Measurements from ENCODE around the gene OGFOD2.

The OGFOD2 gene

GRCh38 chr12:122990561-122990960 is 15.5 kb downstream of the OGFOD2 start:
- no peak overlapping the region for H2BK5ac ChIP-seq (ENCODE audit: low read length)
- H3K36me3 ChIP-seq (ENCODE audit: control insufficient read depth, insufficient read depth, low read length): no peaks in the 10 kb centered on the region
- H3K4me2 ChIP-seq (ENCODE audit: low read length): no peak overlapping the region
- no peak overlapping the region for H4K8ac ChIP-seq (ENCODE audit: low read depth, low read length)
- no peak for DNase-seq
- no peak overlapping the region for H2BK120ac ChIP-seq (ENCODE audit: low read depth, low read length)
- H2AK5ac ChIP-seq (ENCODE audit: low read length): no peak overlapping the region
- H3K9ac ChIP-seq (ENCODE audit: low read length): no peak overlapping the region
- no peak overlapping the region for H3K4ac ChIP-seq (ENCODE audit: low read depth, low read length)
- H2BK15ac ChIP-seq (replicated peaks; ENCODE audit: low read depth): no peak overlapping the region
- no peaks in the 10 kb centered on the region for H3K4me1 ChIP-seq (ENCODE audit: control insufficient read depth, low read depth, low read length)
- no peaks in the 10 kb centered on the region for H3K79me1 ChIP-seq (ENCODE audit: low read length)
- H4K5ac ChIP-seq (ENCODE audit: low read length): no peak overlapping the region
- H3K27me3 ChIP-seq (ENCODE audit: insufficient read depth, low read length, poor library complexity): no peaks in the 10 kb centered on the region
- no peak overlapping the region for H3K56ac ChIP-seq (ENCODE audit: low read length)
- no peak overlapping the region for H3K27ac ChIP-seq (ENCODE audit: low read depth, low read length)
- H3K18ac ChIP-seq (ENCODE audit: low read length): no peak overlapping the region
- no peak overlapping the region for H3K4me3 ChIP-seq (ENCODE audit: low read length)
- no peaks in the 10 kb centered on the region for H3K79me2 ChIP-seq (ENCODE audit: control insufficient read depth, insufficient read depth, low read length)
- no CpG with 5 or more reads among the region's 13 CpGs for WGBS (ENCODE audit: extremely low coverage, insufficient coverage, low lambda C conversion rate)
- H3K23ac ChIP-seq (ENCODE audit: low read length): no peak overlapping the region

- no peak overlapping the region for H4K8ac ChIP-seq (ENCODE audit: low read depth, low read length)
- H3K4me1 ChIP-seq (ENCODE audit: control insufficient read depth, low read depth, low read length): no peaks in the 10 kb centered on the region
- H3K9ac ChIP-seq (ENCODE audit: low read length): no peak overlapping the region
- H4K5ac ChIP-seq (ENCODE audit: low read length): no peak overlapping the region
- H3K4ac ChIP-seq (ENCODE audit: low read depth, low read length): no peak overlapping the region
- H3K56ac ChIP-seq (ENCODE audit: low read length): no peak overlapping the region
- no peak for DNase-seq
- no peak overlapping the region for H2BK120ac ChIP-seq (ENCODE audit: low read depth, low read length)
- H3K79me2 ChIP-seq (ENCODE audit: control insufficient read depth, insufficient read depth, low read length): no peaks in the 10 kb centered on the region
- no peak overlapping the region for H3K23ac ChIP-seq (ENCODE audit: low read length)
- H3K4me3 ChIP-seq (ENCODE audit: low read length): no peak overlapping the region
- no peak overlapping the region for H2AK5ac ChIP-seq (ENCODE audit: low read length)
- no peak overlapping the region for H3K18ac ChIP-seq (ENCODE audit: low read length)
- no peak overlapping the region for H3K4me2 ChIP-seq (ENCODE audit: low read length)
- no peak overlapping the region for H2BK5ac ChIP-seq (ENCODE audit: low read length)
- WGBS (ENCODE audit: extremely low coverage, insufficient coverage, low lambda C conversion rate): no CpG with 5 or more reads among the region's 13 CpGs
- H3K79me1 ChIP-seq (ENCODE audit: low read length): no peaks in the 10 kb centered on the region
- H3K27ac ChIP-seq (ENCODE audit: low read depth, low read length): no peak overlapping the region
- H3K27me3 ChIP-seq (ENCODE audit: insufficient read depth, low read length, poor library complexity): no peaks in the 10 kb centered on the region
- H3K36me3 ChIP-seq (ENCODE audit: control insufficient read depth, insufficient read depth, low read length): no peaks in the 10 kb centered on the region
- H2BK15ac ChIP-seq (replicated peaks; ENCODE audit: low read depth): no peak overlapping the region
Measured at GRCh38 chr12:122990961-122991622, 16.0 kb downstream of the OGFOD2 start.

GRCh38 chr12:122991623-122992275 is 16.7 kb downstream of the OGFOD2 start:
- Histone ChIP-seq H3K79me1 (ENCODE audit: low read length) (no peaks in the 10 kb centered on the region), H3K36me3 (ENCODE audit: control insufficient read depth, insufficient read depth, low read length) (no peaks in the 10 kb centered on the region), H2BK15ac (replicated peaks; ENCODE audit: low read depth) (no peak overlapping the region), H3K4me1 (ENCODE audit: control insufficient read depth, low read depth, low read length) (no peaks in the 10 kb centered on the region), H2AK5ac (ENCODE audit: low read length) (no peak overlapping the region), H3K79me2 (ENCODE audit: control insufficient read depth, insufficient read depth, low read length) (no peaks in the 10 kb centered on the region), H3K9ac (ENCODE audit: low read length) (no peak overlapping the region), H3K23ac (ENCODE audit: low read length) (no peak overlapping the region), H3K4me3 (ENCODE audit: low read length) (no peak overlapping the region), H3K56ac (ENCODE audit: low read length) (no peak overlapping the region), H3K4me2 (ENCODE audit: low read length) (no peak overlapping the region), H2BK5ac (ENCODE audit: low read length) (no peak overlapping the region), H2BK120ac (ENCODE audit: low read depth, low read length) (no peak overlapping the region), H3K18ac (ENCODE audit: low read length) (no peak overlapping the region), H4K8ac (ENCODE audit: low read depth, low read length) (no peak overlapping the region), H3K27ac (ENCODE audit: low read depth, low read length) (no peak overlapping the region), H3K27me3 (ENCODE audit: insufficient read depth, low read length, poor library complexity) (no peaks in the 10 kb centered on the region), H3K4ac (ENCODE audit: low read depth, low read length) (no peak overlapping the region), H4K5ac (ENCODE audit: low read length) (no peak overlapping the region)
- no peak for DNase-seq
- no CpG with 5 or more reads among the region's 27 CpGs for WGBS (ENCODE audit: extremely low coverage, insufficient coverage, low lambda C conversion rate)

GRCh38 chr12:122992386-122992785 is 17.3 kb downstream of the OGFOD2 start:
- no peak overlapping the region for H2BK120ac ChIP-seq (ENCODE audit: low read depth, low read length)
- no peaks in the 10 kb centered on the region for H3K79me2 ChIP-seq (ENCODE audit: control insufficient read depth, insufficient read depth, low read length)
- no CpG with 5 or more reads among the region's 19 CpGs for WGBS (ENCODE audit: extremely low coverage, insufficient coverage, low lambda C conversion rate)

GRCh38 chr12:122994140-122994675 is 19.2 kb downstream of the OGFOD2 start:
- Histone ChIP-seq H3K18ac (ENCODE audit: low read length) (no peak overlapping the region), H3K79me1 (ENCODE audit: low read length) (no peaks in the 10 kb centered on the region), H2BK15ac (replicated peaks; ENCODE audit: low read depth) (no peak overlapping the region), H2AK5ac (ENCODE audit: low read length) (no peak overlapping the region), H4K5ac (ENCODE audit: low read length) (no peak overlapping the region), H3K23ac (ENCODE audit: low read length) (no peak overlapping the region), H3K56ac (ENCODE audit: low read length) (no peak overlapping the region), H3K4ac (ENCODE audit: low read depth, low read length) (no peak overlapping the region), H3K36me3 (ENCODE audit: control insufficient read depth, insufficient read depth, low read length) (no peaks in the 10 kb centered on the region), H3K27me3 (ENCODE audit: insufficient read depth, low read length, poor library complexity) (no peaks in the 10 kb centered on the region), H2BK120ac (ENCODE audit: low read depth, low read length) (no peak overlapping the region), H4K8ac (ENCODE audit: low read depth, low read length) (no peak overlapping the region), H3K4me3 (ENCODE audit: low read length) (no peak overlapping the region), H3K79me2 (ENCODE audit: control insufficient read depth, insufficient read depth, low read length) (no peaks in the 10 kb centered on the region), H3K4me1 (ENCODE audit: control insufficient read depth, low read depth, low read length) (no peaks in the 10 kb centered on the region), H3K9ac (ENCODE audit: low read length) (no peak overlapping the region), H3K4me2 (ENCODE audit: low read length) (no peak overlapping the region), H3K27ac (ENCODE audit: low read depth, low read length) (no peak overlapping the region), H2BK5ac (ENCODE audit: low read length) (no peak overlapping the region)
- DNase-seq: no peak
- no CpG with 5 or more reads among the region's 10 CpGs for WGBS (ENCODE audit: extremely low coverage, insufficient coverage, low lambda C conversion rate)

More at GRCh38 chr12:122992386-122992785, 17.3 kb downstream of the OGFOD2 start:
- Histone ChIP-seq H3K18ac (ENCODE audit: low read length) (no peak overlapping the region), H3K4me3 (ENCODE audit: low read length) (no peak overlapping the region), H4K5ac (ENCODE audit: low read length) (no peak overlapping the region), H3K9ac (ENCODE audit: low read length) (no peak overlapping the region), H4K8ac (ENCODE audit: low read depth, low read length) (no peak overlapping the region), H2BK15ac (replicated peaks; ENCODE audit: low read depth) (no peak overlapping the region), H2AK5ac (ENCODE audit: low read length) (no peak overlapping the region), H3K23ac (ENCODE audit: low read length) (no peak overlapping the region), H3K56ac (ENCODE audit: low read length) (no peak overlapping the region), H3K4me2 (ENCODE audit: low read length) (no peak overlapping the region), H2BK5ac (ENCODE audit: low read length) (no peak overlapping the region), H3K4ac (ENCODE audit: low read depth, low read length) (no peak overlapping the region), H3K27ac (ENCODE audit: low read depth, low read length) (no peak overlapping the region), H3K27me3 (ENCODE audit: insufficient read depth, low read length, poor library complexity) (no peaks in the 10 kb centered on the region), H3K79me1 (ENCODE audit: low read length) (no peaks in the 10 kb centered on the region), H3K36me3 (ENCODE audit: control insufficient read depth, insufficient read depth, low read length) (no peaks in the 10 kb centered on the region), H3K4me1 (ENCODE audit: control insufficient read depth, low read depth, low read length) (no peaks in the 10 kb centered on the region)
- DNase-seq: no peak
